ENCODE measurements around the gene TAX1BP1. TPM values are rescaled to one million over a fixed set of nuclear protein-coding genes. Genes with fewer than 3 reads are reported as not detected.

TAX1BP1 gene
- total and polyA plus RNA-seq, 9 donors = 69.3 to 106 (median 83.7) TPM

- intact Hi-C loops (cut with DNase I) = no loop called here
- H3K4me1 ChIP-seq (ENCODE audit: insufficient read depth) = peaks cover 7% of the 10 kb centered on the region
- H3K27me3 ChIP-seq = no peaks in the 10 kb centered on the region
- no peak overlapping the region for H3K27ac ChIP-seq
- H3K4me3 ChIP-seq = no peak overlapping the region
- no peak for DNase-seq
- no peak for TF ChIP-seq EP300 (IDR thresholded peaks at IDR 0.05)
- no peak for TF ChIP-seq CTCF (IDR thresholded peaks at IDR 0.05)
- no peak for TF ChIP-seq POLR2A (IDR thresholded peaks at IDR 0.05)
- no peaks in the 10 kb centered on the region for H3K36me3 ChIP-seq
- no peaks in the 10 kb centered on the region for H3K9me3 ChIP-seq
- WGBS, 3 donors = 89 to 98% (median 91%) methylated on average over 2 of the region's 2 CpGs
These were observed 96.6 kb downstream of the TAX1BP1 start for GRCh38 chr7:27836536-27836935.

- intact Hi-C loops (cut with DNase I) = no loop called here
- 82 to 83% (median 82%) methylated on average over 10 of the region's 10 CpGs for WGBS, 3 donors
- H3K4me3 ChIP-seq = no peak overlapping the region
- no peak overlapping the region for H3K27ac ChIP-seq
- TF ChIP-seq POLR2A (IDR thresholded peaks at IDR 0.05) = no peak
- H3K27me3 ChIP-seq = no peaks in the 10 kb centered on the region
- no peaks in the 10 kb centered on the region for H3K36me3 ChIP-seq
- peaks cover 10% of the 10 kb centered on the region for H3K4me1 ChIP-seq (ENCODE audit: insufficient read depth)
- no peaks in the 10 kb centered on the region for H3K9me3 ChIP-seq
- DNase-seq = no peak
These were observed 99.1 kb downstream of the TAX1BP1 start for GRCh38 chr7:27839099-27839498.

GRCh38 chr7:27840313-27840712 is 100.4 kb downstream of the TAX1BP1 start:
- Histone ChIP-seq H3K36me3 (no peaks in the 10 kb centered on the region), H3K27ac (no peak overlapping the region), H3K9me3 (no peaks in the 10 kb centered on the region), H3K27me3 (no peaks in the 10 kb centered on the region), H3K4me3 (no peak overlapping the region), H3K4me1 (ENCODE audit: insufficient read depth) (peaks cover 4% of the 10 kb centered on the region)
- no peak for TF ChIP-seq EP300 (IDR thresholded peaks at IDR 0.05)
- TF ChIP-seq POLR2A (IDR thresholded peaks at IDR 0.05) = no peak
- no peak for TF ChIP-seq CTCF (IDR thresholded peaks at IDR 0.05)
- intact Hi-C loops (cut with DNase I) = no loop called here
- no peak for DNase-seq
- 81 to 90% (median 85%) methylated on average over 8 of the region's 8 CpGs for WGBS, 3 donors

- H3K27ac ChIP-seq = no peak overlapping the region
- 94 to 95% (median 94%) methylated on average over 18 of the region's 18 CpGs for WGBS, 3 donors
- no peak overlapping the region for H3K4me3 ChIP-seq
- H3K9me3 ChIP-seq = no peaks in the 10 kb centered on the region
- no peak for TF ChIP-seq EP300 (IDR thresholded peaks at IDR 0.05)
- TF ChIP-seq POLR2A (IDR thresholded peaks at IDR 0.05) = no peak
- no peak for TF ChIP-seq CTCF (IDR thresholded peaks at IDR 0.05)
- DNase-seq = no peak
- intact Hi-C loops (cut with DNase I) = no loop called here
- H3K4me1 ChIP-seq (ENCODE audit: insufficient read depth) = peaks cover 4% of the 10 kb centered on the region
- no peaks in the 10 kb centered on the region for H3K27me3 ChIP-seq
- no peaks in the 10 kb centered on the region for H3K36me3 ChIP-seq
These were observed 100.9 kb downstream of the TAX1BP1 start for GRCh38 chr7:27840760-27841364.

GRCh38 chr7:27842094-27842692 is 102.2 kb downstream of the TAX1BP1 start:
- no peaks in the 10 kb centered on the region for H3K27me3 ChIP-seq
- TF ChIP-seq CTCF (IDR thresholded peaks at IDR 0.05) (no peak), POLR2A (IDR thresholded peaks at IDR 0.05) (no peak), EP300 (IDR thresholded peaks at IDR 0.05) (no peak)
- no peaks in the 10 kb centered on the region for H3K9me3 ChIP-seq
- intact Hi-C loops (cut with DNase I) = no loop called here
- H3K27ac ChIP-seq = no peak overlapping the region
- no peak for DNase-seq
- WGBS, 3 donors = 23 to 34% (median 23%) methylated on average over 14 of the region's 14 CpGs
- H3K36me3 ChIP-seq = no peaks in the 10 kb centered on the region
- H3K4me3 ChIP-seq = no peak overlapping the region
- H3K4me1 ChIP-seq (ENCODE audit: insufficient read depth) = peaks cover 4% of the 10 kb centered on the region
